Activated T-cell treated with anti-CD3 and anti-CD28 coated beads, Interleukin-2, amount 50 U/mL, for 4 hours (primary cell): ENCODE data around the gene SYF2. TPM values are rescaled to one million over a fixed set of nuclear protein-coding genes. Genes with fewer than 3 reads are reported as not detected.
"Not testable (repeated sequence)": the region's sequence is repeated elsewhere in the genome, so short reads cannot be mapped to it uniquely, and the experiment has no call there.

Experiments used
- ATAC-seq, 2 donors: fragments of 200-7000 bp; cut with Tn5 transposase; one replicate each; pipeline ENCODE4 v1.10.0; 2021
- DNase-seq: peaks from one replicate; pipeline ENCODE4 v3.0.0-alpha.2; 2020
- H3K27me3 Mint-ChIP-seq: one replicate; pipeline ENCODE4 v1.8.0; 2021; ENCODE audit warnings: low read depth, mixed read lengths
- H3K36me3 Mint-ChIP-seq: one replicate; pipeline ENCODE4 v1.8.0; 2022; ENCODE audit warnings: mixed read lengths; ENCODE audit not compliant: insufficient read depth
- H3K4me1 Mint-ChIP-seq: one replicate; pipeline ENCODE4 v1.8.0; 2021; ENCODE audit warnings: low read depth, mixed read lengths
- H3K4me3 Mint-ChIP-seq: one replicate; pipeline ENCODE4 v1.8.0; 2021; ENCODE audit warnings: mild to moderate bottlenecking, moderate library complexity, mixed read lengths
- H3K9me3 Mint-ChIP-seq: one replicate; pipeline ENCODE4 v1.8.0; 2021; ENCODE audit warnings: mixed read lengths
- total RNA-seq, 3 donors: library from RNA; stranded (reverse); gene quantifications; one replicate each; pipeline ENCODE4 v1.2.1, GENCODE V29; 2021

SYF2 gene
- total RNA-seq, 3 donors from 2014 or later = 46.7 to 54.9 (median 52.2) TPM

DNA sequence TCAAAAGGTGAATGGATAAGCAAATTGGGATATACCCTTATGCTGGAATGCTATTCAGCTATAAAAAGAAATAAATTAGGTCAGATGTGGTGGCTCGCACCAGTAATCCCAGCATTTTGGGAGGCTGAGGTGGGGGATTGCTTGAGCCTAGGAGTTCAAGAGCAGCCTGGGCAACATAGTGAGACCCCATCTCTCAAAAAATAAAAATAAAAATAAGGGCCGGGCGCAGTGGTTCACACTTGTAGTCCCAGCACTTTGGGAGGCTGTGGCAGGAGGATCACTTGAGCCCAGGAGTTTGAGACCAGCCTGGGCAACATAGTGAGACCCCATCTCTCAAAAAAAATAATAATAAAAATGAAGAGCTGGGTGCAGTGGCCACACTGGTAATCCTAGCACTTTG, 44.4 kb downstream of the SYF2 start:
- H3K4me1 Mint-ChIP-seq, H3K36me3 Mint-ChIP-seq, H3K27me3 Mint-ChIP-seq, ATAC-seq, H3K9me3 Mint-ChIP-seq, DNase-seq, H3K4me3 Mint-ChIP-seq: not testable (repeated sequence)

DNA sequence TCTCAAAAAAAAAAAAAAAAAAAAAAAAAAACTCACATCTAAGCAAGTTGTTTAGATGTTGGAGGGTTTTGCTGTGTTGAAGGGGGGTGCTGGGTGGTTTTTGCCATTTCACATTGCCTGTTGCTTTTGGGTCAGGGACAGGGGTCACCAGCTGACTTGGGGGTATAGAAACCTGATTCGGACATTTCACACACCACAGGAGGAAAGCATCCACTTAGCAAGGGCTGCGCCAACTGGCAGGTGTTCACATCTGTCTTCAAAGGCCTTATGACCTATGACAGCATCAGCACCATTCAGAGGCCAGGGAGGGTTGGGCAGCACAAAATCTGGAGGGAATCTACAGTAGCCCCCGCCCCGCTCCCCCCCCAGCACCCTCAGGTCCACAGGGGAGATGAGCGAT, 45.2 kb downstream of the SYF2 start:
- Mint-ChIP-seq H3K36me3 (no peaks in the 10 kb centered on the region), H3K9me3 (no peaks in the 10 kb centered on the region), H3K4me3 (no peak overlapping the region), H3K4me1 (no peaks in the 10 kb centered on the region), H3K27me3 (peaks cover 6% of the 10 kb centered on the region)
- ATAC-seq (no peak), DNase-seq (no peak)

DNA sequence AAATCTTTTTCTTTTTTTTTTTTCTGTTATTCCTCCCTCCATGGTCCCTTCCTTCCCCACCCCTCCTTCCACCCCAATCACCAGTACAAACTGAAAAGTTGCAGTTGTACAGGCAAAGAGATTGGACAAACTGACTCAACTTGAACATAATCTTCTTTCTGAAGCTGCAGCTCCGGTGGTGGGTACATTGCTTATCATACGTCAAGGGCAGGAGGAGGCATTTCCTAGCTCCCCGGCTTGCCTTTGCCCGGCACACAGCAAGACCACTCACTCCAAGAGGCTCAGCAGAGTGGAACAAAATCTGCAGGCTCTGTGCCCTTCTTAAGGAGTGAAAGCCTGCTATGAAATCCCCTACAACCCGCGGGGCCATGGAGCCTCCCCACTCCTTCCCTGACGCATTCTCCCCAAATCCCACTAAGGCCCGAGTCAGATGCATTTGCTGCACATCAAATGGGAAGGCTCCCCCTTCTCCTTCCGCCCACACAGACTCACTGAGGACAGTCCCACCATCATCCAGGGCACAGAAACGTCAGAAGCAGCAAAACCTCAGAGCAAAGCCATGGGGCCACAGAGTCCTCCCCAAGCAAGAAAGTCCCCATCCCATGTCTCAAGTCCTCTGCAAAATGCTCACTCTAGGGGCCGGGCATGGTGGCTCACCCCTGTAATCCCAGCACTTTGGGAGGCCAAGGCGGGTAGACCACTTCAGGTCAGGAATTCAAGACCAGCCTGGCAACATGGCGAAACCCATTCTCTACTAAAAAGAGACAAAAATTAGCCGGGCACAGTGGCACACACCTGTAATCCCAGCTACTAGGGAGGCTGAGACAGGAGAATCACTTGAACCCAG, 45.9 kb downstream of the SYF2 start:
- Mint-ChIP-seq H3K9me3 (no peaks in the 10 kb centered on the region), H3K4me3 (no peak overlapping the region), H3K4me1 (no peaks in the 10 kb centered on the region), H3K36me3 (no peaks in the 10 kb centered on the region), H3K27me3 (peaks cover 6% of the 10 kb centered on the region)
- ATAC-seq = no peak
- DNase-seq = no peak

DNA sequence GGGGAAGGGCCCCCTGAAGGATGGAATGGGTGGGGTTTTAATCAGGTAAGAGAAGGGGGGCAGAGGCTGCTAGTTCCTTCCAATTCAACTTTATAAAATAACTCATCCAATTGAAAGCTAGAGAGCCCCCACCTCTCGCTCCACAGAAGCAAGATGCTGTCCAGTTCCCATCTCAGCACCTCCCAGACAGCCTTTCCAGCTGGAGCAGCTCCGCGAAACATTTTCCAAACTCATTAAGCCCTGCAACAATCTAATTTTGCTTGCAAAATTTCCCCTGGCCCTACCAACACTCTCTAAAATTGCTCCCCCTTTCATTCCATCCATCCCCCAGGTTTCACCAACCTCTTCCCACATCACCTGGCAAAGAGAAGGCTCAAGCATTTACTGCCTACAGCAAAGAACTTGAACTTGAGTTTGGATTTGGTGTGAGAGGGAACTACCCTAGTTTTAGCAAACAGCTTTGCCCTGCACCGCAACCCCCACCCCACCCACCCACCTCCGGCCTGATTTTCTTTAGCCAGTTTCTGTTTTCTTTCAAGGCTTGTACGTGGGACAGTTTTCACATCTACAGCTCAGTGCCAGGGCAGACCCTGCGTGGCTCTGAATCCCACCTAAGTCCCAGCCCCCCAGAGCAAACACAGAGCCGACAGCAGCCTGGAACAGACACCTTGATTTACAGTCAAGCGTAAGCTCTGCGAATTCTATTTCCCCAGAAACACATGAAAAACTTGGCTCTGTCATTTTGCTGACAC, 46.7 kb downstream of the SYF2 start:
- Mint-ChIP-seq H3K27me3 (peaks cover 6% of the 10 kb centered on the region), H3K36me3 (no peaks in the 10 kb centered on the region), H3K4me3 (no peak overlapping the region), H3K4me1 (no peaks in the 10 kb centered on the region), H3K9me3 (no peaks in the 10 kb centered on the region)
- DNase-seq (no peak), ATAC-seq (no peak)

DNA sequence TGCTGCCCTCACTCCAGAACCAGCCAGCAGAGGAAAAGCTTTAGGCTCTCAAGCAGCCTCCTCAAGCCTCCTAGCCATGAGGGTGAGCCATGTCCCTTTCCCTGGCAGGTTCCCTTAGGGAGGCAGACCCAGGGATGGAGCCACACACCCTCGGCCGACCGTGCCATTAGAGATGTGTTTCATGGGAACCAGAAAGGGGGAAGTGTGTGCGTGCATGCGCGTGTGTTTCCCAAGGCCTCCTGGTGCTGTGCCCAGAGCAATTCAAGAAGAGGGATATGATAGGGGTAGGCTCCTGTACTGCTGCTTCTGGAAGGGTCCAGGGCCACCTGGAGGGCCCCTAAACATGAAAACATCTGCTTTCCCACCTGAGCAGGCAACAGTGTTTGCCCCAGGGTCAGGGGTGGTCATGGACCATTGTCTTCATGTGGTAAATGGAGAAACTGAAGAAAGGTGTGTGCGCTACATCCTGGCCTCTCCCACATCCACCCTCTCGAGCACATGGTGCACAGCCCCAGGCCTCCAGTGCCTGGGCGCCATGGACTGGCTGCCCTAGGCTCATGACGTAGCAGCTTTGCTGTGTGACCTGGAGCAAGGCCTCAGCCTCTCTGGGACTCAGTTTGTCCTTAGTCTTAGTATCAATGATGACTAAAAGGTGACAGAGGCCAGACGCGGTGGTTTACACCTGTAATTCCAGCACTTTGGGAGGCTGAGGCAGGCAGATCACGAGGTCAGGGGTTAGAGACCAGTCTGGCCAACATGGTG, 48.1 kb downstream of the SYF2 start:
- no peaks in the 10 kb centered on the region for H3K36me3 Mint-ChIP-seq
- H3K27me3 Mint-ChIP-seq = peaks cover 6% of the 10 kb centered on the region
- DNase-seq (no peak), ATAC-seq (no peak)
- H3K4me1 Mint-ChIP-seq = no peaks in the 10 kb centered on the region
- H3K4me3 Mint-ChIP-seq = no peak overlapping the region
- H3K9me3 Mint-ChIP-seq = no peaks in the 10 kb centered on the region

DNA sequence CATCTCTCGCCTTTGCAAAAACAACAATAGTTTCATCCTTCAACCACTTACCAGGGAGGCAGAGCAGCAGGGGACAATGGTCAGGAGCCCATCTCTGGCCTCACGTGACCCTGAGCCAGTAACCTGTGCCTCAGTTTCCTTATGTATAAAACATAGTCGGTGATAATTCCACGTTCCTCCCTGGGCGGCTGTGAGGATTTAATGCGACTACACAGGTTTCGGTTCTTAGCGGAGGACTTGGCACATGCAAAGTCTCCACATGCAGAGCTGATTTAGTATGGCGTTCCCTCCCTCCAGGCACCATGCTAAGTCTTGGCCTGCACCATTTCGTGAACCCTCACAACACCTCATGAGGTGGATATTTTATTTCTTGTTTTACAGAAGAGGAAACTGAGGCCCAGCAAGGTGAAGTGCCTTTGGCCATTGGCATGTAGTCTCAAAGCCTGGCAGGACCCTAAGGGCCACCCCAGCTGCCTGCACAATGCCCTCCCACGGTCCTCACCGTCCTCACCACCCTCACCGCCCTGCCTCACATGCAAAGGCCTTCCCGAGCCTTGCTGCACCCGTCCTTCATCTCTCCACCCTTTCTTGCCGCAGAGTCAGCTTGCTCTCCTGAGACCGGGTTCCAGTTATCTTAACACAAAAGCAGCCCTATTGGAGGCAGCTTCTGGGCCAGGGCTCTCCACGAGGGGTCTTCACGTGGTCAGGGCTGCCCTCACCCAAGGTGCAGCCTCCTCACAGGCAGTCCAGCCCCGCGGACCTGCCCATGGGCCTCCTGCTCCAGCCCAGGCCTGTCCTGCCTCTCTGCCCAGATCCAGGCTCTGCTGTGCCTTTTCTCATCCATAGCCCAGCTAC, 48.9 kb downstream of the SYF2 start:
- Mint-ChIP-seq H3K4me1 (no peaks in the 10 kb centered on the region), H3K36me3 (no peaks in the 10 kb centered on the region), H3K27me3 (peaks cover 6% of the 10 kb centered on the region), H3K4me3 (no peak overlapping the region), H3K9me3 (no peaks in the 10 kb centered on the region)
- DNase-seq = no peak
- no peak for ATAC-seq

DNA sequence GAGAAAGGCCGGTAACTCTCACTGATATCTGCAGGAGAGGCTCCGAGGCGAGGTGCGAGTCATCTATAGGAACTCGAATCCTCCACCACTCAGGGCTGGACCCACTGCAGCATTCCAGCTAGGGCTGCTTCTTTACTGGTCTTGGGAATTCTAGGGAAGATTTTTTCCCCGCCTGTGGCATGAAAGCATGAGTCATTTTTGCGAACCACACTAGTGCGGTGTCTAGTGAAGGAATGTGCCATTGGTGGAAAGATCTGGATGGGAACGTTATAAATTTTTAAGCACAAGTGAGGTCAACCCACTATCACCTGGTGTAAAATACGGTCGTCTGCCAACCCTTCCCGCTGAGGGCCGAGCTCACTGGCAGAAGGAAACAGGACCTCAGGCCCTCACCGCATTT, 49.7 kb downstream of the SYF2 start:
- DNase-seq (no peak), ATAC-seq (no peak)
- Mint-ChIP-seq H3K4me3 (no peak overlapping the region), H3K27me3 (peaks cover 6% of the 10 kb centered on the region), H3K9me3 (no peaks in the 10 kb centered on the region), H3K36me3 (no peaks in the 10 kb centered on the region), H3K4me1 (no peaks in the 10 kb centered on the region)

DNA sequence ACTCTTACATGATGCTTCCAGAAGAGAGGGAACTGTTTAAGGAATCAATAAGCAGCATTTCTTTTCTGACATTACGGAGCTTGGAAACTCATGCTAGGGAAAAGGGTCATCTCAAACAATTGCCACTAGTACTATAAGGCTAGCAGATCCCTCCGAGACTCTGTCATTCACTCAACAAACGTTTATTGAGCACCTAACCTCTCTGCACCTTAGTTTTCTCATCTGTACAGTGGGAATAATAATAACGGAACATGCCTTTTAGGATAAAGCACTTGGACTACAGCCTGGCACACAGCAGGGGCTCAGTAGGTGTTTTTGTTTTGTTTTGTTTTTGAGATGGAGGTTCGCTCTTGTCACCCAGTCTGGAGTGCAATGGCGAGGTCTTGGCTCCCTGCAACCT, 51.3 kb downstream of the SYF2 start:
- DNase-seq = no peak
- Mint-ChIP-seq H3K4me1 (no peaks in the 10 kb centered on the region), H3K9me3 (peaks cover 4% of the 10 kb centered on the region), H3K36me3 (no peaks in the 10 kb centered on the region), H3K4me3 (no peak overlapping the region), H3K27me3 (peaks cover 3% of the 10 kb centered on the region)
- ATAC-seq = no peak

DNA sequence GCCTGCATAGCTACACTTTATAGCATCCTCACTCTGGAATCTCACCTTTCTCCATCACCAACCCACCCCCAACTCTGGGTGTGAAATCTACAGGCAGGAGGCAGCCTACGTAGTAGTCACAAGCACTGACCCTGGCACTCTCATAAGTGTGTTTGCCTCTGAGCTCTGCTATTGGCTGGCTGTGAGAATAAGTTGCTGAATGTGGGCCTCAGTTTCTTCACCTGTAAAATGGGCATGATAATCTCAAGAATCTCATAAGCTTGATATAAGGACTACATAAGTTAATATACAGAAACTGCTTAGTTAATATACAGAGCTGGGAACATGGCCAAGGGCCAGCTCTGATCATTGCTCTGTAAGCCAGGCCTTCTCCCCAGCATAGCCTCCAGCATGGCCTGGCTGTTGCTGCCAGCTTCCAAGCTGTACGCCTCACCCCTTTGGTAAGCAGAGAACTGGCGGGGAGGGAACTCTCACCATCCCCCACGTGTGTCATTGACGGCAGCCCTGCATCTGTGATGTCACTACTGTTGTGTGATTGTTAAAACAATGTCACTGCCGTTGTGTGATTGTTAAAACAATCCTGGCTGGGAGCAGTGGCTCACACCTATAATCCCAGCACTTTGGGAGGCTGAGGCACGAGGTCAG, 53.3 kb downstream of the SYF2 start:
- DNase-seq (no peak), ATAC-seq (no peak)
- Mint-ChIP-seq H3K9me3 (peaks cover 4% of the 10 kb centered on the region), H3K4me1 (no peaks in the 10 kb centered on the region), H3K27me3 (peaks cover 2% of the 10 kb centered on the region), H3K4me3 (no peak overlapping the region), H3K36me3 (no peaks in the 10 kb centered on the region)

DNA sequence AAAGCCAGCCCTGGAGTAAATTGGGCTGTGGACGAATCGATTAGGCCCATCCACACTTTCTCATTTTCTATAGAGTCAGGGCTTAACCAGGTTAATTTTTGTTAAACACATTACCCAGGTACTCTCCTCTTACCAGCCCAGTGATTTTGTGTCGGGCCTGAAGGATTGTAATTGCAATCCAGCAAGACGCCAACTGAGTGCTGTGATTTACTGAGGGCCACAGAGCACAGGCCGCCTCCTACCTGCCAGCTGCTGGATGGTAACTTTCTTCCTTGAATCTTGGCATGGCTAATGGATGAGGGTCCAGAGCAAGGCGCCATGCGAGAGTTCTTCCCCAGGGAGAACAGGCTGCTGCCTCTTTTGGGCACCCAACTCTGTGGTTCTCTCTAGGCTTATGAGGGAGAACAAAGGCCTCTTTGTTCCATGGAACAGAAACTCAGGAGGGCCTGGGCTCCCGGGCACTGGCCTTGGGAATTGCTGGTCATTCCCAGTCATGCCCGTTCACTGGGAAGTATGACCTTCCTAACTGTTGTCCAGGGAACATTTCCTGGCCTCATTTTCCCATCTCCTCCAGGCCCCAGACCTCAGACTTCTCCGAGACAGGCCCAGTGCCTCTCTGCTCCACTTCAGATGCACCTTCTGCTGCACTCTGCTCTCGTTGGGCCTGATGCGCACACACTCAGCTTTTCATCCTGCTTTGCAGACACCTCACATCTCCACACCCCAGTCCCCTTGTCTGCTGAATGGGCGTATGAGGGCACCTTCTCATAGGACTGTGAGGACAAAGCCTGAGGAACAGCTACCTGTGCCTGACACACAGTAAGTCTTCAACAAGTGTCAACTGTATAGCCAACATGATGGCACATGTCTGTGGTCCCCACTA, 57.3 kb downstream of the SYF2 start:
- no peaks in the 10 kb centered on the region for H3K36me3 Mint-ChIP-seq
- no peak for ATAC-seq

DNA sequence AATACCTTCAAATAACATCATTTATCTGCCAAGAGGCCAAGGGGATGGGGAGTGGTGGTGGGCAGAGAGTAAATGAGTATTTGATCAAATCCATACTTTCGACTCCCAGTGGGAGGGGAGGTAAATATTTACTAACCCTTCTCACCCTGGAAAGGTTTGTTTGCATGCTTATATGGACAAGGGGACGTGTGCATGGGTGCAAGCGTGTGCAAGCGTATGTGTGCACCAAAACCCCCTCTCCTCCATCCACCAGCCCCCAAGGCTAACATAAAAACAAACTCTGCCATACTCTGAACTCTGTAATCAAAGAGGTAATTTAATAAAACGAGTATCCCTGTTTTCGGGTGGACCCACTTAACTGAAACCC, 58.0 kb downstream of the SYF2 start:
- no peaks in the 10 kb centered on the region for H3K27me3 Mint-ChIP-seq
- peaks cover 4% of the 10 kb centered on the region for H3K9me3 Mint-ChIP-seq
- DNase-seq (no peak), ATAC-seq (no peak)
- H3K36me3 Mint-ChIP-seq = no peaks in the 10 kb centered on the region
- H3K4me3 Mint-ChIP-seq = no peak overlapping the region
- H3K4me1 Mint-ChIP-seq = no peaks in the 10 kb centered on the region

More for the DNA sequence above, 57.3 kb downstream of the SYF2 start:
- Mint-ChIP-seq H3K4me1 (no peaks in the 10 kb centered on the region), H3K27me3 (no peaks in the 10 kb centered on the region), H3K4me3 (no peak overlapping the region), H3K9me3 (peaks cover 4% of the 10 kb centered on the region)
- no peak for DNase-seq

DNA sequence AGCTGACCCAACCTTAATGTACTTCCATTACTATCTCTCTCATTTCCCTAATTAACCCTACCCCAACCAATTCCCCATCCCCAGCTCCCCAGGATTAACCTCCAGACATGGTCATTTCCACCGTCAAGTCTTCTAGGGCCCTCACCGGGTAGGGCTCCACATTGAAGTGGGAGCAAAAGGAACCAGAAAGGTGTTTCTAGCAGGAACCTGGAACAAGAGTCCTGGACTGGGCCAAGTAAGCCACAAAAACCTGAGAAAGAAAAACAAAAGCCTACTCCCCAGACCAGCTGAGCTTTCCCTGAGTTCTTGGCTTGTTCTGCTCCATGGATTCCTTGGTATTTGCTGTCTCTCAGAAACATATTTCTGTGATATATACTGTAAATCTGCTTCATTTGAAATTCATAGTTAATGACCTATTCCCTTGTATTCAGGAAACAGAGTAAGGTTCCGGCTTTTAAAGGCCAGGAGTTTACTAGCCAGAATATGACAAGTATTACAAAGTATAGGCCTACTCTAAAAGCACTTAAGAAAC, 58.4 kb downstream of the SYF2 start:
- Mint-ChIP-seq H3K9me3 (peaks cover 4% of the 10 kb centered on the region), H3K4me1 (no peaks in the 10 kb centered on the region), H3K36me3 (no peaks in the 10 kb centered on the region), H3K4me3 (no peak overlapping the region), H3K27me3 (no peaks in the 10 kb centered on the region)
- ATAC-seq = no peak
- no peak for DNase-seq
